Stimulated activated CD8-positive, alpha-beta memory T cell treated with anti-CD3 and anti-CD28 coated beads, Interleukin-12 subunit alpha, Interleukin-12 subunit beta, amount 100 ng/mL, for 24 hours (primary cell): Measurements from ENCODE around the gene WDR7.

Experiments used
- DNase-seq: peaks from one replicate; pipeline ENCODE4 v3.0.0-alpha.2; 2020; ENCODE audit errors: extremely low read depth

WDR7 gene

DNA sequence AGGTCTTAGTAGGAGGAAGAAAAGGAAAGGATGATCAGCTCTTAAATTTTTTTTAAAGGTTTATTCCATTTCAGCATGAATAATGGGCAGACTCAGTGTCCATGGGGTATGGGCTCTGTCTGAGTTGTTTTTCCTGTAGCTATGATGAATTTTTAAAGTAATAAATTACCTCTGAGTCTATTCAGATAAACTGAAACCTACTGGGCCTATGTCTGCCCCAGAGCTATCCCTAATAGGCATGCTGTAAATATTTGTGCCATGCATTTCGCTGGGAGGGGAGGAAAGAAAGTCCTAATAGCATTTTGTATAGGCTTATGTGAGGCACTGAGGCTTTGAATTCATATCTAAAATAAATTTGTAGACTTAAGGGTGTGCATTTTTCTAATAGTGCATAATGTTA is 285.3 kb downstream of the WDR7 start:
- DNase-seq = no peak

GRCh38 chr18:56937874-56938430 is 286.8 kb downstream of the WDR7 start:
- DNase-seq = no peak

DNA sequence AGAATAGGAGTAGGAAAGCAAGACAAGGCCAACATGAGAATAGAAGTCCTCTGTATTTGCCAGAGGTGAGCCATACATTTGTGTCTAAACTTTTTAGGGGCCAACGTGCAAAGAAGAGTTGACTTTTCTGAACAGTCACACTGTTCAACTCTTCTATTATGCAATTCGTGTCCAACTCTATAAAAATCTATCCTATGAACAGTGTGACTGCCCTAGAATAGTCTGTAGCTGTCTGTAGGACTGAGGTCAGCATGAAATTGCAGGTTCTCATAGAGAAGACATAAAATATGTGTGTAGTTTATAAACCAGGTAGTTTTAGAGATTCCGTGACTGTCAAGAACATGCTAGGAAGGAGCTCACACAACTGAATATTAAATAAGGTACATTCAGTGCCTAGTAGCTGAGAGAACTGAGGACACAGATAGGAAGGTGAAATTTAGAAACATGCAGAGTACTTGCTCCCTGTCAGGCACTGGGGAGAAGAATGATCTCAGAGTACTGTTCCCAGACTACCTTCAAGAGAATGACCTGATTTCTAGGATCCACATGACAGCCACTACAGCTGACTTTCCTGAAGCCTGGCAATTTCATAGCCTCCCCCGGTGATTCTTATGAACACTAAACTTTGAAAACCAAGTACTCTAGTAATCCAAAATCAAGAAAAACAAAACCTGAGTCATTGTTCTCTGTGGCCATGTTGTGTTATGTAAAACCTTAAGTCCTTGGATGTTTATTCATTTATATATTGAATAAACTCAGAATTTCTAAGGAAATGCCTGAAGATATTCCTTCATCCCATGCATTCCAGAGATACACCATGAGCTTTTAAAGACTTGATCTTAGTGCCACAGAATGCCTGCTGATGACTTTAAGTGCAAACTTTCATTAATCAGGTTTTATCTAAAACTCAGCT is 294.3 kb downstream of the WDR7 start:
- no peak for DNase-seq

DNA sequence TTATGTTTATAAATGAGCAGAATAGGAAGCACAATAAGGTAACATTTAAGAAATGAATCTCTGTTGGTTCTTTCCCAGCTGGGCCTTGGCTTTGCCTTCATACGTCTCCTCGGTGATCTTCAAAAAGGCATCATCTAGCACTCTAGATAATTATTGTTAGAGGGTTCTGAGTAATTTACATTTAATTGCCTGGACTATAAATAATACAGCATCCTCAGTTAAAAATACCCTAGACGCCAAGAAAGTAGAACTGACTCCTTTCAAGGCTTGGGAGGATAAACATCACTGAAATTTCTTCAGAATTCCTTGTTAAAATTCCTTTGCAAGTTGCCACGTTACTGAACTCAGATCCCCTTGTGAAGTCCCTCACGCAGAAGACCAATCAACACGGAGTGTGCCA is 296.1 kb downstream of the WDR7 start:
- DNase-seq = no peak

DNA sequence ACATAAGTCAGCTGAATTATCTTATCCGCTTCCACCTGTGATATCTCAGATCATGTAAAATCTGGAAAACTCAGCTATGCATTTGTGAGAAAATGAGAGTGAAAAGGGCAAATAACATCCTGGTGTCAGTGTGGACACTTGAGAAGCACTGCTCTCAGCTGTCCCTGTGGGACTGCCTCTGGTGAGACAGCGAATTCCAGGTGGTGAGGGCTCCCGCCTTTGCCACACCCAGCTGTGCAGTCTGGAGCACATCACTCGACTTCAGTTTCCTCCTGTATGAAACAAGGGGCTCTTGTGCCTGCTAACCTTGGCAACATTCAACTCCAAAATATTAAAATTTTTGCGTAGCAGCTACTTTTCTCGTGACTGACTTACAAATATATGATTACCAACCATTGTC is 300.9 kb downstream of the WDR7 start:
- no peak for DNase-seq

DNA sequence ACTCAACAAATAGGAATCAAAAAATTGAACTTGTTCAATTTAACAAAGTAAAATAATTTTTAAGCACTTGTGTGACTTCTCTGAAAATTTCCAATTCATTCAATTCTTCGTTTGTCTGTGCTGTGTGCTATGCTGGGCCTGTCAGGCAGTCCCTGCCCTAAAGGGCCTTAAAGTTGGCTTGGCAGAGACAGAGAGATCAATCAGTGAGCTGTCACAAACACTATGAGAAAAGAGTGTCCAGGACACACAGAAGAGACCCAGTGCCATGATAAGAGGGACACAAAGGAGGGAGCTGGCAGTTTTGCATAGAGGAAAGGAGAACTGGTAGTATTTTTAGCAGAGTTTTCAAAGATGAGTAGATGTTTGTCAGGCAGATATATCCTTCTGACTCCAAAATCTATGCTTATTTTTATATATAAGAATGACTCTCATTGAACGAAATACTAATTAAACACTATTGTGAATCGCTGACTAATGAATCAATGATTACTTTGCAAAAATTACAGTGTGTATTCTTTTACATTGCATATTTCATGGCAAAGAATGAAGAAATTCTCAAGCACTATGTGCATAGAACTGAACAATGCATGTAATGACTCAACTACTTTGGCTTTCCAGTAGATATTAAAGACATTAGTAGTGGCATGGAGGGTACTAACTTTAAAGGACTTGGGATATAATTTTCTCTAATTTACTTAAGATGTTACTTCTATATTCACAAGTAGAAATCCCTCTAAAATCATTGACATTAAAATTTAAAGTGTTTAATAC is 302.5 kb downstream of the WDR7 start:
- no peak for DNase-seq

DNA sequence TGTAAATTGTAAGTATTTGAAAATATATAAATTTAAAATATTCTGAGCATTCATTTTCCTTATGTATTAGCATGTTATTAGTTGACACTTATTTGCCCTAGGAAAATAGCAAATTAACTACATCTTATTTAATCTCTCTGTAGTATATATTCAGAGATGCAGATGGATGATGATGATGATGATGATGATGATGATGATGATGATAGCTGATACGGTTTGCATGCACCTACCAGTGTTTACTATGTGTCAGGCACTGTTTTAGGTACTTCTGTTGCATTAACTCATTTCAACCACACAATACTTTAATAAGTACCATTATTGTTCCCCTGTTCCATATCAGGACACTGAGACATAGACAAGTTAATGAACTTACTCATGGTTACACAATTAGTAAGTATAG is 304.3 kb downstream of the WDR7 start:
- no peak for DNase-seq

DNA sequence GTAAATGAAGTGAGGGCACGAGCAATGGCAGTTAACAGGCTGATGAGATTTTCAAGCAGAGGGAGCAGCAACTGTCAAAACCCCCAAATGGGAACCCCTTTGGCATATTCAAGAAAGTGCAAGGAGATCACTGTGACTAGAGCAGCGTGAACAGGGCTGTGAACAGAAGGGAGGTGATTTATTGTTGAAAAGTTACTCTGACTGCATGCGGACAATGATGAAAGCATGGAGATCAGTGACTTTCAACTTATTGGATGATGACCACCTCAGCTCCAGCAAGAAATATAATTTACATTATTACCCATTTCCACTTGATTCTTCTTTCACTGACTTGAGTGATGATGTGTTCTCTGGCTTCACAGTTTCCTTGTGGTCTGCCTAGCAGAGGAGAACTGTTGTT is 308.0 kb downstream of the WDR7 start:
- DNase-seq = no peak

DNA sequence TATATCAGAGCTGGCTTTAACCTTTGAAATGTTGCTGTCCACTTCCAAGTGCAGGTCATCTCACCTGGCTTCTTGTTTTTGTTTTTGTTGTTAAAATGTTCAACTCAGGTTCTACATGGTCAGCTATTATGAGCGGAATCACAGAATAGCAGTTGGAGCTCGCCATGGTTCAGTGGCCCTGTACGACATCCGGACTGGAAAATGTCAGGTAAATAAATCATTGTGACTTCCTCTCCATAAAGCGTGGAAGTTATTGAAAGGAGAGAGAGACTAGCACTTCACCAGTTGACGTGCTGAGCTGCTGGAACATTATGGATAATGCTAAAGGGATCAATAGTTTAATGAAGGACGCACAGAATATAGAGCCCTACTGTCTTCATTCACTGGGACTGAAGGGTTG is 311.2 kb downstream of the WDR7 start:
- DNase-seq = no peak

DNA sequence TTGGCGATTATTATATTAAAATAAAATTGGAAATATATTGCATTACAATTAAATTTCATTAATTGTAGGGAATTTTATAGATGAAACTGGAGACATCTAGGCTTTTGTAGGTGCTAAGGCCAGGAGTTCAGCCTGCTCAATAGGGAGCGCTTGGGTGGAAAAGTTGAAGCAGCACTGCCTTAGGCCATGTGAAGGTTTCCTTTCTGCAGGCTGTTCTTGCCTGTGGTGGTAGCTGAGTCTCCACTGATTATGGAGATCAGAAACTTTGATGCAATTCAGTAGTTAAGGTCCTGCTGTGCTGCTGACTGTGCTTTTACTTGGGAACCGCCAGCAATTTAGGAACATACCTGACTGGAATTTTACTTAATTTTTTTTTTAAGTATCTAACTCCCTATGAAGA is 315.9 kb downstream of the WDR7 start:
- DNase-seq = no peak

GRCh38 chr18:56973487-56973886 is 322.3 kb downstream of the WDR7 start:
- DNase-seq = no peak

GRCh38 chr18:56974141-56974540 is 323.0 kb downstream of the WDR7 start:
- no peak for DNase-seq

- no peak for DNase-seq
These were observed 324.1 kb downstream of the WDR7 start for GRCh38 chr18:56975276-56975675.

GRCh38 chr18:56977309-56977708 is 326.1 kb downstream of the WDR7 start:
- no peak for DNase-seq

GRCh38 chr18:56977771-56978170 is 326.6 kb downstream of the WDR7 start:
- DNase-seq = no peak

DNA sequence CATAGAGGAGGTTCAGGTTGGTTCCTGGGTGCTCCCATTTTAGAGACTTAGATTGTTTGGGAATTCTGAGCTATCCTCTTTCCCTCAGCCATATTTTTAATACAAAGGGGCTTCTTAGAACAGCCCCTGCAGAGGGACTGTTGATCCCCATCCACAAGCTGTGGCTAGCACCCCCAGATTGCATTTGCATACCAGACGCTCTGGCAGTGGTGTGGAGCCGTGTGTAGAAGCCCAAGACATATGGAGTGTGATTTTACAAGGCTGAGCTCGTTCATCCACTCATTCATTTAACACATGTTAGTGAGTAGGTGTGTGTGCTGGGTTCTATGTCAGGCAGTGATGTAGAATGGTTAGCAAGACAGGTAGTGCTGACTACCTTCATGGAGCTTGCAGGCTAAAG is 329.0 kb downstream of the WDR7 start:
- no peak for DNase-seq

- DNase-seq = no peak
These were observed 331.6 kb downstream of the WDR7 start for GRCh38 chr18:56982766-56983165.

DNA sequence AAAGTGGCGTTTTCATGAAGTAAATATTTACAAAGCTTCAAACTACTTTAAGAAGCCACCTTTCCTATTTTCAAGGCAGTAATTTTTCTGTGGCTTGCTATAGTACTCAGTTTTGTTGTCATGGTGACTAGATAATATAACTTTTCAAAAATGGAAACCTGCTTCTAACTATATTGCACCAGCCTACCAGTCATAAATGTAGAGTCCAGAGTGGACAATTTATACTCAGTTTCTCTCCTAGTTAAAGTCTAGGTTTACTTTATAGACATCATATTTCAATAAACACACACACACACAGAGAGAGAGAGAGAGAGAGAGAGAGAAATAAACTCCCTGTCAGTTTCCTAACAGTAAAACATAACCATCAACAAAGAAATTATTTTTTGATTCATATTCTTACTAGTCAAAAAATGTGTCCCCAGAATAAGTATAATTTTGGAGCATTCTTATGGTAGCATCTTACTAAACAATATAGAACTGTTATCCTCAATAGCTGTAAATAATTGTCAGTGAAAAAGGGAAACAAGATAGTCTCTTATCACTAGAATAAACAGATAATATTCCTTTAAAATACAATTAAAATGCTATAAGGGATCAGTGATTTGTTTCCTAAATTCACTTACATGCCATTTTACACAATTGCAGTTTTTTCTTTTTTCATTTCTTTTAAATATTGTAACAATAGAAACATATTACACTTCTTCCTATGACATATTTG is 332.3 kb downstream of the WDR7 start:
- DNase-seq = no peak

- no peak for DNase-seq
These were observed 333.6 kb downstream of the WDR7 start for GRCh38 chr18:56984731-56985130.

DNA sequence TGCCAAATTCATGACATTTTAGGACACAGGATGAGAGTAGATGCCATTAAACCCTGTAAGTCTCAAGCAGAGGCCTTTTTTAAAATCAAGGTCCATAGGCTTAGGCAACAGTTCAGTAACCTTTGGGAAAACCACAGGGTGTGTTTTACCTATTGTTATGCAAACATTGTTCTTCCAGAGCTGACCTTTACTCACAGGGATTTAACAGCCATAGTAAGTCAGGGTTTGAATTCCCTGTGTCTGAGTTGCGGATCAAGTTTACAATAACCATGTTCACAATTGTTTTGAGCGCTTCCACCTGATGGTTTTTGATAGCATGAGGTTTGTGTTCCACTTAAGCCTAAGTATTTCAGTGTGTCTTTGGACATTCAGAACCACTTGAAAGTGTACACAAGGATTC is 335.7 kb downstream of the WDR7 start:
- DNase-seq = no peak

GRCh38 chr18:56987236-56987635 is 336.1 kb downstream of the WDR7 start:
- DNase-seq = no peak

- DNase-seq = no peak
These were observed 336.9 kb downstream of the WDR7 start for GRCh38 chr18:56988022-56988421.
